ENCODE data around the gene PLA2G2A.

PLA2G2A gene

DNA sequence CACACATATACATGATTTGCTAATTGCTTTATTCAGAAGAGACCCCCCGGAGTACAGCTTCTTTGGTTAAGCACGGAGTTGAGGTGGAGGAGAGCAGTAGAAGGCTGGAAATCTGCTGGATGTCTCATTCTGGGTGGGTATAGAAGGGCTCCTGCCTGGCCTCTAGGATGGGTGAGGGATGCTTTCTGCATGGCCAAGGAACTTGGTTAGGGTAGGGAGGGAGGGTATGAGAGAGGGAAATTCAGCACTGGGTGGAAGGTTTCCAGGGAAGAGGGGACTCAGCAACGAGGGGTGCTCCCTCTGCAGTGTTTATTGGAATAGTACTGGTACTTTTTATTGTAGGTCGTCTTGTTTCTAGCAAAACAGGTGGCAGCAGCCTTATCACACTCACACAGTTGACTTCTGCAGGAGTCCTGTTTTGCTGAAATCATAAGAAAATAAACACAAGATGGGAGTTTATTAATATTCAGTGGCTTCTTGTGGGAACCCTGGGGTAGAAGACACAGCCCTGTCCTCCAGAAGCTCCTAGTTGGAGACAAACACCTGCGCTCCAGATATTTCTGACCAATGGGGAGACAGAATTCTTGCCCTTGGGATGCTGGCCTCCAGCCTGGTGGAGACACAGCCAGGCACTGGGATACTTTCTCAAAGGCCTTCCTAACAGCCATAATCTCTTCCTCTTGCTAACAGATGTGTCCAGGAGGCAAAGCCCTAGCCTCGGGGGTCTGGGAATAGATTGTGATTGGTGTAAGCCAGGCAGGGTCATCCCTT, 3.8 kb downstream of the PLA2G2A start:
- H3K9ac ChIP-seq (ENCODE audit: low read depth in 1 of 2, low read length in 2 of 2): no peak overlapping the region
- H3K27ac ChIP-seq (ENCODE audit: low read depth in 2 of 2, low read length in 2 of 2): no peak overlapping the region

DNA sequence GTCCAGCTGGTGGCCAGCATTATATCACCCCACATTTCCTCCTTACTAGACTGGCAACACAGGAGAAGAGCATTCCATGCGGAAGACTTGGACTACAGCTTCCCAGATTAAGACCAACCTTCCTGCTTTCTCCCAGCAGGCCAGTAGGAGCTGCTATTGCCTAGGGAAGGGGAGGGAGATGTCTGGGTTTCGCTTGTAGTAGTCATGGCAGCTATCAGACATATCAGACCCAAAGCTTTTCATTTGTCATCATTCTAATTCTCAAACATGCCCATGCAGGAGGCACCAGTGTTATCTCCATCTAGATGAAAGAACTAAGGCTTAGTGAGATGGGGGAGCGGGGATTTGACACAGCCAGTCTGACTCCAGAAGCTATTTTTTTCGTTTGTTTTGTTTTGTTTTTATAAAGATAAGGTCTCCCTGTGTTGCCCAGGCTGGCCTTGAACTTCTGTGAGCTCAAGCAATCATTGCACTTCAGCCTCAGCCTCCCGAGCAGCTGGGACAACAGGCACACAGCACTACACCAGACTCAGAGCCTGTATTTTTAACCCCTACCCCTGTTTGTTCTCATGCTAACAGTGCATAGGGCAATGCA, 4.5 kb downstream of the PLA2G2A start:
- no peak overlapping the region for H3K4me3 ChIP-seq (ENCODE audit: low read length in 2 of 2)
- no peaks in the 10 kb centered on the region for H3K27me3 ChIP-seq (ENCODE audit: control insufficient read depth in 2 of 2, insufficient read depth in 2 of 2, low read length in 2 of 2)
- H3K9me3 ChIP-seq (ENCODE audit: control insufficient read depth in 2 of 2, low read length in 2 of 2): no peaks in the 10 kb centered on the region
- peaks cover 7 to 40% of the 10 kb centered on the region in 2 donors for H3K4me1 ChIP-seq (ENCODE audit: control insufficient read depth in 2 of 2, insufficient read depth in 2 of 2, low read length in 2 of 2)
- no peak overlapping the region for H3K27ac ChIP-seq (ENCODE audit: low read depth in 2 of 2, low read length in 2 of 2)
- H3K9ac ChIP-seq (ENCODE audit: low read depth in 1 of 2, low read length in 2 of 2): no peak overlapping the region
- no peaks in the 10 kb centered on the region for H3K36me3 ChIP-seq (ENCODE audit: control insufficient read depth in 2 of 2, insufficient read depth in 2 of 2, low read length in 2 of 2)

More for the DNA sequence above, 3.8 kb downstream of the PLA2G2A start:
- Histone ChIP-seq H3K4me3 (ENCODE audit: low read length in 2 of 2) (no peak overlapping the region), H3K9me3 (ENCODE audit: control insufficient read depth in 2 of 2, low read length in 2 of 2) (no peaks in the 10 kb centered on the region), H3K4me1 (ENCODE audit: control insufficient read depth in 2 of 2, insufficient read depth in 2 of 2, low read length in 2 of 2) (peaks cover 14 to 47% of the 10 kb centered on the region in 2 donors), H3K27me3 (ENCODE audit: control insufficient read depth in 2 of 2, insufficient read depth in 2 of 2, low read length in 2 of 2) (no peaks in the 10 kb centered on the region), H3K36me3 (ENCODE audit: control insufficient read depth in 2 of 2, insufficient read depth in 2 of 2, low read length in 2 of 2) (no peaks in the 10 kb centered on the region)

DNA sequence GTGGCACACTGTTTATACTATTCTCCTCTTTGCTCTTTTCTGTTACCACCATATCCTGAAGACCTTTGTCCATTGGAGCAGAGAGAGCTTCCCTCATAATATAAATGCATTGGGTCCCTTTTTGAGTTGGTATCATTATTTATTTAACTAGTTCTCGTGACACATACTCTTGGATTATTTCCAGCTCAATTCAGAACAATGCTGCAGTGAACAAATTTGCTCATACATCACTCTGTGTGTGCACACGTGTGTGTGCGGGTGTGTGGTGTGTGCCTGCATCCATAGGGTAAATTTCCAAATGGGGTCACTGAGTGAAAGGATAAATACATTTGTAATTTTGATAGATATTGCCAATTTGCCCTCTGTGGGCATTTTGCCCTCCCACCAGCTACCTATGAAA, 5.8 kb downstream of the PLA2G2A start:
- Histone ChIP-seq H3K4me1 (ENCODE audit: control insufficient read depth in 2 of 2, insufficient read depth in 2 of 2, low read length in 2 of 2) (peaks cover 0 to 27% of the 10 kb centered on the region in 2 donors), H3K4me3 (ENCODE audit: low read length in 2 of 2) (no peak overlapping the region), H3K27ac (ENCODE audit: low read depth in 2 of 2, low read length in 2 of 2) (no peak overlapping the region), H3K9me3 (ENCODE audit: control insufficient read depth in 2 of 2, low read length in 2 of 2) (no peaks in the 10 kb centered on the region), H3K36me3 (ENCODE audit: control insufficient read depth in 2 of 2, insufficient read depth in 2 of 2, low read length in 2 of 2) (no peaks in the 10 kb centered on the region), H3K27me3 (ENCODE audit: control insufficient read depth in 2 of 2, insufficient read depth in 2 of 2, low read length in 2 of 2) (no peaks in the 10 kb centered on the region), H3K9ac (ENCODE audit: low read depth in 1 of 2, low read length in 2 of 2) (no peak overlapping the region)

DNA sequence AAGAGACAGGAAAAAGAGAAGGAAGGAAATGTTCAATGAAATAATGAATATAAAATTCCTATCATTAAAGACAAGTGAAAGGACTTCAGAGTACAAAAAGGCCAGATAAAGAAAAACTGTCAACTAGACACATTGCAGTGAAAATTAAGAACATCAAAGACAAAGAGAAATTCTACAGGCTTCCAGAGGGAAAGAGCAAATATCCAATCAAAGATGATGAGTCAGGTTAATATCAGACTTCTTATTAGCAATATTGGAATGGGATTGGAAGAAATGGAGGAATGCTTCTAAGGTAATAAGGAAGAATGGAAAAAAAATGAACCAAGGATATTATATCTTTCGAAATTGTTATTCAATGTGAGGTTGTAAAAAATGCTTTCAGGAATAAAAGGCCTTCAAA, 7.8 kb downstream of the PLA2G2A start:
- H3K4me3 ChIP-seq (ENCODE audit: low read length in 2 of 2): no peak overlapping the region
- H3K27ac ChIP-seq (ENCODE audit: low read depth in 2 of 2, low read length in 2 of 2): no peak overlapping the region
- H3K27me3 ChIP-seq (ENCODE audit: control insufficient read depth in 2 of 2, insufficient read depth in 2 of 2, low read length in 2 of 2): no peaks in the 10 kb centered on the region
- H3K36me3 ChIP-seq (ENCODE audit: control insufficient read depth in 2 of 2, insufficient read depth in 2 of 2, low read length in 2 of 2): no peaks in the 10 kb centered on the region
- H3K9ac ChIP-seq (ENCODE audit: low read depth in 1 of 2, low read length in 2 of 2): no peak overlapping the region
- H3K9me3 ChIP-seq (ENCODE audit: control insufficient read depth in 2 of 2, low read length in 2 of 2): no peaks in the 10 kb centered on the region
- H3K4me1 ChIP-seq (ENCODE audit: control insufficient read depth in 2 of 2, insufficient read depth in 2 of 2, low read length in 2 of 2): peaks cover 0 to 11% of the 10 kb centered on the region in 2 donors

DNA sequence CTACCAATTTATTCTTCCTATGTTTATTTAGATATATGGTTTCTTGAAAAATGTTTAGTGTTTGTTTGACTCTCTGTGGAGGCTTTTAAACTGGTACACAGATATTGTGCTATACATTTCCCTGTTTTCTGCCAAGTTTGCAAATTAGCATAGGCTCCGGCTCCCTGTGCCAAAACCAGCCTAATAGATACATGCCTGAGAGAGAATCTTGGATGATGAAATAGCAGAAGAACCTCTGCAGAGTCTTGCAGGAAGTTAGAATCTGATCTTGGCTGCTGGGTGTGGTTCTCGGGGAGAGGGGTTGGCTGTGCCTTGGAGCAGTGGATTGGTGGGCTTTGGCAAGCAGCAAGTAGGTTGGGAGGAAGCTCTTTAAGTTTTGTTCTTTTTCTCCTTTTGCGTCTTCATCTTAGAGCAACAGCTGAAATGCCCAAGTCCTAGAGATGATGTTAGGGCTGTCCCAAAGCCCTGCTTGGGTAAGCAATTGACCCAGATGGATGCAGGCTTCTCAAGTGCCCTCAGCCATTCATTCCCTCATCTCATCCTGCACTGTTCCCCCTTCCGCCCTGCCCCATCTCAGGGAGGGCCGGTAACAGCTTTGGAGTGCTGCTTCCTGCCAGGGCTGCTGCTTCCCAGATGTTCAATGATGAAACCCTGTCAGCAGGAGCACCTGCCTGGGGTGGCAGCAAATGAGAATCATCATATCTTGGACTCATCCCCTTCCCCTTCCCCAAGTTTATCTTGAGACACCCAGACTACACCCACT, 9.3 kb downstream of the PLA2G2A start:
- Histone ChIP-seq H3K9me3 (ENCODE audit: control insufficient read depth in 2 of 2, low read length in 2 of 2) (no peaks in the 10 kb centered on the region), H3K27ac (ENCODE audit: low read depth in 2 of 2, low read length in 2 of 2) (no peak overlapping the region), H3K4me3 (ENCODE audit: low read length in 2 of 2) (no peak overlapping the region), H3K4me1 (ENCODE audit: control insufficient read depth in 2 of 2, insufficient read depth in 2 of 2, low read length in 2 of 2) (peaks cover 0 to 2% of the 10 kb centered on the region in 2 donors), H3K9ac (ENCODE audit: low read depth in 1 of 2, low read length in 2 of 2) (no peak overlapping the region), H3K27me3 (ENCODE audit: control insufficient read depth in 2 of 2, insufficient read depth in 2 of 2, low read length in 2 of 2) (no peaks in the 10 kb centered on the region), H3K36me3 (ENCODE audit: control insufficient read depth in 2 of 2, insufficient read depth in 2 of 2, low read length in 2 of 2) (no peaks in the 10 kb centered on the region)

DNA sequence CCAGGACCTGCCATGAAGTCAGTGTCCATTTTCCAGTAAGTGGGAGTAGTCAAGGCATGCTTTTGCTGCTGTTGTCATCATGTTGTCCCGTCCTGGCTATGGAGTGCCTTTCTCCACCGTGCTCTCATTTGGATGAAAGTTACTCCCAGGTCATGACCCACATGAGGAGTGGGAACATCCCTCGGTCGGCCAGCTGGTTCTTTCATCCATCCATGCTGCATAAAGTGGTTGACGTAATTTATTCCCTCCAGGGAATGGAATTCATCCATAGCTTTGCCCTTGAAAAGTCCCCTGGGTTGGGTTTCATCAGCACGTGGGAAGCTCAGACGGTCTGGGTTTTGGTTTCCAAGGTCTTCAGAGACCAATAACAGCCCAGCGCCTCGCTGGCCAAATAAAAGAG, 11.6 kb downstream of the PLA2G2A start:
- H3K27me3 ChIP-seq (ENCODE audit: control insufficient read depth in 2 of 2, insufficient read depth in 2 of 2, low read length in 2 of 2): no peaks in the 10 kb centered on the region
- no peaks in the 10 kb centered on the region for H3K9me3 ChIP-seq (ENCODE audit: control insufficient read depth in 2 of 2, low read length in 2 of 2)
- no peak overlapping the region for H3K27ac ChIP-seq (ENCODE audit: low read depth in 2 of 2, low read length in 2 of 2)
- no peaks in the 10 kb centered on the region for H3K4me1 ChIP-seq (ENCODE audit: control insufficient read depth in 2 of 2, insufficient read depth in 2 of 2, low read length in 2 of 2)
- H3K4me3 ChIP-seq (ENCODE audit: low read length in 2 of 2): no peak overlapping the region
- no peak overlapping the region for H3K9ac ChIP-seq (ENCODE audit: low read depth in 1 of 2, low read length in 2 of 2)
- no peaks in the 10 kb centered on the region for H3K36me3 ChIP-seq (ENCODE audit: control insufficient read depth in 2 of 2, insufficient read depth in 2 of 2, low read length in 2 of 2)

DNA sequence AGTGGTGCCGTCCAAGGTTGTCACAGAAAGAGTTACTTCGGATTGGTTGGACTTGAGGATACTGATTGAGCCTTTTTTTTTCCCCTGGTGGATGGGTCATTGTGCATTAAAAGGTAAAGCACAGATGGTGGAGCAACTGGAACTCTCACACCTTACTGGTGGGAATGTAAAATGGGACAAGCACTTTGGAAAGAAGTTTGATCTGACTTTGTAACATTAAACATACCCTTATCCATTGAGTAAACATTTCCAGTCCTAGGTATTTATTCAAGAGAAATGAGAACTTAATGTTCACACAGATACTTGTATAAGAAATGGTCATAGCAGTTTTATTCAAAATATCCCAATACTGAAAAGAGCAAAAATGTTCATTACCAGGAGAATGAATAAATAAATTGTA, 14.9 kb downstream of the PLA2G2A start:
- Histone ChIP-seq H3K36me3 (ENCODE audit: control insufficient read depth in 2 of 2, insufficient read depth in 2 of 2, low read length in 2 of 2) (no peaks in the 10 kb centered on the region), H3K27ac (ENCODE audit: low read depth in 2 of 2, low read length in 2 of 2) (no peak overlapping the region), H3K27me3 (ENCODE audit: control insufficient read depth in 2 of 2, insufficient read depth in 2 of 2, low read length in 2 of 2) (peaks cover 4 to 5% of the 10 kb centered on the region in 2 donors), H3K4me3 (ENCODE audit: low read length in 2 of 2) (no peak overlapping the region), H3K9me3 (ENCODE audit: control insufficient read depth in 2 of 2, low read length in 2 of 2) (no peaks in the 10 kb centered on the region), H3K9ac (ENCODE audit: low read depth in 1 of 2, low read length in 2 of 2) (no peak overlapping the region), H3K4me1 (ENCODE audit: control insufficient read depth in 2 of 2, insufficient read depth in 2 of 2, low read length in 2 of 2) (no peaks in the 10 kb centered on the region)

DNA sequence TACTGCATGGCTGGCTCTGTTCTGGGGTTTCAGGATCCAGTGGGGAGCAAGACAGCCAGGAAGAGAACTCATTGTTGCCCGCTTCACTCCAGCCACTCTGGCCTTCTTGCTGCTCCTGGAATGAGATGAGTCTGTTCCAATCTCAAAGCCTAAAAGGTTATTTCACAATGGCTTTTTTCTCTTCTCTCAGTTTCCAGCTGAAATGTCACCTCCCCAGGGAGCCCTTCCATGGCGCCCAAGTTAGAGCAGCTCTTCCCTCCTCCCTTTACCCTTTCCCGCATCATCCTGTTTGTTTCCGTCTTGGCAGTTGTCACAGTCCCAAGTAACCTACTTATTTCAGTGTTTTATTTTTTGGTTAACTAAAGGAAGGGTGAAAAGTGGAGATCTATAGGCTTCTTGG, 15.8 kb downstream of the PLA2G2A start:
- Histone ChIP-seq H3K4me3 (ENCODE audit: low read length in 2 of 2) (no peak overlapping the region), H3K36me3 (ENCODE audit: control insufficient read depth in 2 of 2, insufficient read depth in 2 of 2, low read length in 2 of 2) (no peaks in the 10 kb centered on the region), H3K9ac (ENCODE audit: low read depth in 1 of 2, low read length in 2 of 2) (no peak overlapping the region), H3K9me3 (ENCODE audit: control insufficient read depth in 2 of 2, low read length in 2 of 2) (no peaks in the 10 kb centered on the region), H3K27me3 (ENCODE audit: control insufficient read depth in 2 of 2, insufficient read depth in 2 of 2, low read length in 2 of 2) (peaks cover 4 to 5% of the 10 kb centered on the region in 2 donors), H3K4me1 (ENCODE audit: control insufficient read depth in 2 of 2, insufficient read depth in 2 of 2, low read length in 2 of 2) (no peaks in the 10 kb centered on the region), H3K27ac (ENCODE audit: low read depth in 2 of 2, low read length in 2 of 2) (no peak overlapping the region)

DNA sequence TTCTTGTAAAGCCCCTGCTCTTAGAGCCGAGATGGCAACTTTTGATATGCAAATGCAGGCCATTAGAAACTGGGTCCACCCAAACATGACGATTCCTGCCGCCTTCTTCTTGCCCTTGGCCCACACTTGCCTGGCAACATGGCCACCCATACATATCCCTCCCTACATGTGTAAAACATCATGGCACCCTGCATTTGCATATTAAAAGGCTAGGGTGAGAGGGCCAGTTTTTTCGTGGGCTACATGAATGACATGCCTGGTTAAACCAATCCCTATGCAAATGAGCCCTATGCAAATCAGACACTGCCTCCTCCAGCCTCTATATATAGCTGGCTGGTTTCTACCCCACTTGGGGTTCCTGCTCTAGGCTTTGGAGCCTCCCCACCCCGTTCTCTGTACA, 18.8 kb downstream of the PLA2G2A start:
- Histone ChIP-seq H3K4me1 (ENCODE audit: control insufficient read depth in 2 of 2, insufficient read depth in 2 of 2, low read length in 2 of 2) (no peaks in the 10 kb centered on the region), H3K4me3 (ENCODE audit: low read length in 2 of 2) (no peak overlapping the region), H3K9ac (ENCODE audit: low read depth in 1 of 2, low read length in 2 of 2) (no peak overlapping the region), H3K27me3 (ENCODE audit: control insufficient read depth in 2 of 2, insufficient read depth in 2 of 2, low read length in 2 of 2) (peaks cover 4 to 5% of the 10 kb centered on the region in 2 donors), H3K36me3 (ENCODE audit: control insufficient read depth in 2 of 2, insufficient read depth in 2 of 2, low read length in 2 of 2) (no peaks in the 10 kb centered on the region), H3K27ac (ENCODE audit: low read depth in 2 of 2, low read length in 2 of 2) (no peak overlapping the region), H3K9me3 (ENCODE audit: control insufficient read depth in 2 of 2, low read length in 2 of 2) (no peaks in the 10 kb centered on the region)

DNA sequence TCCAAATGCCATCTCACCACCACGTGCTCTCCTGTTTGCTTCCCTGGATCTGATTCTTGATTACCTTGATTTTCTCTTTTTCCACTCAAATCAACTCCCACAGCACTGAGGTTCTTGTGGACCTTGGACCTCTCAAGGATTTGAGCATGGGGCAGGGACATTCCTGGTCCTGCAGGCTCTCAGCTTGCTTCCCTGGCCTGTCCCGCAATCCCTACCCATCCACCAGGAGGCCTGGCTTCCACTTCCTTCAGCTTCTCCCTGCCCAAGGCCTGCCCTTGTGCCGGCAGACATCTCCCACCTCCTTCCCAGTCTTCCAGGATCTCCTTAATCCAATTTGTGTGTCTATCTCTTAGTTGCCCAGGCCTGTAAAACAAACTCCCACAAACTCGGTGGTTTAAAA, 21.6 kb downstream of the PLA2G2A start:
- H3K9me3 ChIP-seq (ENCODE audit: control insufficient read depth in 2 of 2, low read length in 2 of 2): peaks cover 0 to 2% of the 10 kb centered on the region in 2 donors
- H3K9ac ChIP-seq (ENCODE audit: low read depth in 1 of 2, low read length in 2 of 2): no peak overlapping the region
- no peaks in the 10 kb centered on the region for H3K36me3 ChIP-seq (ENCODE audit: control insufficient read depth in 2 of 2, insufficient read depth in 2 of 2, low read length in 2 of 2)
- no peak overlapping the region for H3K4me3 ChIP-seq (ENCODE audit: low read length in 2 of 2)
- no peak overlapping the region for H3K27ac ChIP-seq (ENCODE audit: low read depth in 2 of 2, low read length in 2 of 2)
- H3K4me1 ChIP-seq (ENCODE audit: control insufficient read depth in 2 of 2, insufficient read depth in 2 of 2, low read length in 2 of 2): no peaks in the 10 kb centered on the region
- H3K27me3 ChIP-seq (ENCODE audit: control insufficient read depth in 2 of 2, insufficient read depth in 2 of 2, low read length in 2 of 2): peaks cover 4 to 5% of the 10 kb centered on the region in 2 donors

Measured in mucosa of rectum (tissue), 2 donors.